ENCODE data around the gene HDAC8.
"Not testable (repeated sequence)": the region's sequence is repeated elsewhere in the genome, so short reads cannot be mapped to it uniquely, and the experiment has no call there.

The HDAC8 gene

GRCh38 chrX:72461288-72461687 lies 111.4 kb downstream of the HDAC8 start:
- no peak for DNase-seq (ENCODE audit: low read depth)

- DNase-seq (ENCODE audit: low read depth) = no peak
Measured at GRCh38 chrX:72460715-72461114, 111.9 kb downstream of the HDAC8 start.

- DNase-seq (ENCODE audit: low read depth) = not testable (repeated sequence)
Measured at GRCh38 chrX:72449034-72449433, 123.6 kb downstream of the HDAC8 start.

DNA sequence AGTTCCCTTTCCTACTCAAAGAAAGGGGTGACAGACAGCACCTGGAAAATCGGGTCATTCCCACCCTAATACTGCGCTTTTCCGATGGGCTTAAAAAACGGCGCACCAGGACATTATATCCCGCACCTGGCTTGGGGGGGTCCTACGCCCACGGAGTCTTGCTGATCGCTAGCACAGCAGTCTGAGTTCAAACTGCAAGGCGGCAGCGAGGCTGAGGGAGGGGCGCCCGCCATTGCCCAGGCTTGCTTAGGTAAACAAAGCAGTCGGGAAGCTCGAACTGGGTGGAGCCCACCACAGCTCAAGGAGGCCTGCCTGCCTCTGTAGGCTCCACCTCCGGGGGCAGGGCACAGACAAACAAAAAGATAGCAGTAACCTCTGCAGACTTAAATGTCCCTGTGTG lies 131.9 kb downstream of the HDAC8 start:
- not testable (repeated sequence) for DNase-seq (ENCODE audit: low read depth)

DNA sequence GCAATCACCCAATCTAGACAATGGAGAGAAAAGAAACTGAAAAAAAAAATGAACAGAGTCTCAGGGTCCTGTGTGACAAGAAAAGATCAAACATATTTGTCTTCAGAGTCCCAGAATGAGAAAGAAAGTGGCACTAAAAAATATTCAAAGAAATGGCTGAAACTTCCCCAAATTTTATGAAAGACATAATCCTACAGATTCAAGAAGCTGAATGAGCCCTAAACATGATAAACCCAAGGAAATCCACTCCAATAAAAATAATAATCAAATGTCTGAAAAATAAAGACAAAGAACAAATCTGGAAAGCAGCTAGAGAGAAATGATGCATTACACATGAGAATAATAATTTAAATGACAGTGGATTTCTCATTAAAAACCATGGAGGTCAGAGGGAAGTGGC lies 136.6 kb downstream of the HDAC8 start:
- no peak for DNase-seq (ENCODE audit: low read depth)

- no peak for DNase-seq (ENCODE audit: low read depth)
Measured at GRCh38 chrX:72430405-72430968, 142.2 kb downstream of the HDAC8 start.

- no peak for DNase-seq (ENCODE audit: low read depth)
Measured at GRCh38 chrX:72421797-72422196, 150.8 kb downstream of the HDAC8 start.

GRCh38 chrX:72409993-72410392 lies 162.7 kb downstream of the HDAC8 start:
- DNase-seq (ENCODE audit: low read depth) = no peak

GRCh38 chrX:72408885-72409284 lies 163.8 kb downstream of the HDAC8 start:
- DNase-seq (ENCODE audit: low read depth) = no peak

GRCh38 chrX:72405136-72405535 lies 167.5 kb downstream of the HDAC8 start:
- DNase-seq (ENCODE audit: low read depth) = not testable (repeated sequence)

DNA sequence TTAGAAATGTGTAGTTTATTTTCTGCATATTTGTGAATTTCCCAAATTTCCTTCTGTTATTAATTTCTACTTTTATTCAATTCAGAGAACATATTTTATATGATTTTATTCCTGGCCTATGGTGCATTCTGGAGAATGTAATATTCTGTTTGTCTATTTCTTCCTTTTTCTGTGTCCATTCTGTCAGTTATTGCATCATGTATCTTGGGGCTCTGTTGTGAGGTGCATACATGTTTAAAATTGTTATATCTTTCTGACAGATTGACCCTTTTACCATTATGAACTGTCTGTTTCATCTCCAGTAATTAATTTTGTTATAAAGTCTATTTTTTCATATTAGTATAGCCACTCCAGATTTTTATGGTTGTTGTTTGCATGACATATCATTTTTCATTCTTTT lies 170.0 kb downstream of the HDAC8 start:
- DNase-seq (ENCODE audit: low read depth) = no peak

DNA sequence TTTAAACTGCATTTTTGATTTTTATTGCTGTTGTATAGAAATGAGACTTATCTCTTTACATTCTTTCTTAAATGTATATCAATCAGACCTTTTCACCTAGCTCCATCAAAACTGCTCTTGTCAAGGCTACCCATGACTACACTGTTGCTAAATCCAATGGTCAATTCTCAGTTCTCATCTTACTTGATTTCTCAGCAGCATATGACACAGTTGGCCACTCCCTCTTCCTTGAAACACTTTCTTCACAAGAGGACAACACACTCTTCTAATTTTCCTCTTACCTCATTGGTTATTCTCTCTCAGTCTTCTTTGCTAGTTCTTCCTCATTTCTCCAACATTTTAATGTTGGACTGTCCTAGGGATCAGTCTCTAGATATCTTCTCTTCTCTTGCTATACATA lies 172.8 kb downstream of the HDAC8 start:
- no peak for DNase-seq (ENCODE audit: low read depth)

DNA sequence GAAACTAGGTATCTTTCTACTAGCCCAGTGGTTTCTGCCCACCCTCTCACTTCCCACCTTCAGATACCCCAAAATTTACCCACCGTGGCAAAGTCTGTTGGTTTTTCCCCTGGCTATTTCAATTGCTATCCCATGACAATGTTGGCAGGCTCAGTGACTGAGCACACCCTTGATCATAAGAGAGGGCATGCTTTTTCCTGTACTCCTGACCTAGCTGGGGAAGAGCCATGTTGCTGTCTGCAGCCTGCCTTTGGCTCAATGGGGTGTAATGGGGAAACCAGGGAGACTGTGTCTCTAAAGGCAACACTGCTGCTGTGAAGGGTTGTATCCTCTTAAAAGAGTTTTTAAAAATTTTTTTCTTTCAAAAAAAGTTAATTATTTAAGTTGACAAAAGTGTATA lies 176.5 kb downstream of the HDAC8 start:
- DNase-seq (ENCODE audit: low read depth) = no peak

DNA sequence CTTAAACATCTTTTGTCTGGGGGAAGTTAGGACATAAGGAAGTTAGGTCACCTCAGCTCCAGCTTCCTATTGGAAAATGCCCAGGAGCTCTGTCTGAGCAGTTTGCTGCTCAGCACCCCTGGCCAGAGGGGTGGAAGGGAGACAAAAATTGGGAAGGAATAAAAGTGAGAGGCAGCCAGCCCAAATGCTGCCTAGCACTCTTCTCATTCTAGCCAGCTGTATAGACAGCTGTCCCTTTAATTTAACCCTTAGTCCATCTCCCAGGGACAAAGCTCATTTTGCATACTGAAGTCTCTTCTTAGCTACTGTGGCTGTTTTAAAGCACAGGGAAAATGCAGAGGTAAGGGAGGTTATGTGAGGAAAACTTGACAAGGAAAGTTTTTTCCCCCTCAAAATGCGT lies 177.4 kb downstream of the HDAC8 start:
- no peak for DNase-seq (ENCODE audit: low read depth)

GRCh38 chrX:72394518-72395170 lies 178.0 kb downstream of the HDAC8 start:
- DNase-seq (ENCODE audit: low read depth) = no peak

DNA sequence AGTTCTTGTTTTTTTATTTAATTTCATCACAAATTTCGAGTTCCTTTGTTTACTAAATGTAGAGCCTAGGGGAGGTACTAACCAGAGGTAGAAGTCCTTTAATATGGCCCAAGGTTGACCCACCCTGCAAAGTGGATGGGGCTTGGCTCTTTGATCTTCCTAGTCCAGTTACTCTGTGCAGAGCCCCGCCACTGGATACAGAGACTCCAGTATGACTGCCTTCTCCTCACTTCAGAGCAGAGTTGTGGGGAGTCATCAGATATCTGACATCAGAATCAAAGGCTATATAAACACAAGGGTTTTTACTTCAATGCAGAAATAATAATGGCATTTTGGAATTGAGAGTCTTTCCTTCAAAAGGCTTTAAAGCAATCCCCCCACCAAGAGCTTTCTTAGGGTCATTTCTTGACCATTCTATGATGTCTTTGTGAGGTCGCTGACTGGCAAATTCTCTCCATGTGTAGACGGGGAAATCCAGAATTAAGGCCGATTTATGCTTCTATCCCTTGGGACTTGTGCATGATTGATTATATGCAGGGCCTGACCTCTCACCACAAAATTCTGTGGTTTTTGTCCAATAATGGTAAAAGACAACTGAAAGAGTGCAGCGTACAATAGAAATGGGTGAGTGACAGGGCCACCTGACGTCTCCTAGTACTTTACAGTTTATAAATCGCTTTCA lies 178.7 kb downstream of the HDAC8 start:
- no peak for DNase-seq (ENCODE audit: low read depth)

GRCh38 chrX:72392816-72393800 lies 179.5 kb downstream of the HDAC8 start:
- no peak for DNase-seq (ENCODE audit: low read depth)

DNA sequence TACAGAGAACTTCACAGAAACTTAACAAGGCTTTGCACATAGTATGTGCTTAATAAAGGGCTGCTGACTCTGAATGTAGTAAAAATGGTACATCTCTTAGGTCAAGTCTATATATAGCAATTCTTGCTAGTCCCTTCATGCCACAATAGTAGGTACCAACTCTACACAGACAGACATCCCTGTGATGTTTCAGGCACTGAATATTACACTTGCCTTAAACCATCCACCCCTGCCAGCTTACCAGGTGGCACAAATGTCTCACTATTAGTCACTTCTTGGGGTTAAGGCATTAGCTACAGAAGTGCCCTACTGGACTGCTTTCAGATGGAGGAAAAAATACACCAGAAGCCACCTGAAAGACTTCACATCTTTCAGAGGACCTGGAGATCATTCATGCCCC lies 180.6 kb downstream of the HDAC8 start:
- DNase-seq (ENCODE audit: low read depth) = no peak

- no peak for DNase-seq (ENCODE audit: low read depth)
Measured at GRCh38 chrX:72387247-72387646, 185.4 kb downstream of the HDAC8 start.

DNA sequence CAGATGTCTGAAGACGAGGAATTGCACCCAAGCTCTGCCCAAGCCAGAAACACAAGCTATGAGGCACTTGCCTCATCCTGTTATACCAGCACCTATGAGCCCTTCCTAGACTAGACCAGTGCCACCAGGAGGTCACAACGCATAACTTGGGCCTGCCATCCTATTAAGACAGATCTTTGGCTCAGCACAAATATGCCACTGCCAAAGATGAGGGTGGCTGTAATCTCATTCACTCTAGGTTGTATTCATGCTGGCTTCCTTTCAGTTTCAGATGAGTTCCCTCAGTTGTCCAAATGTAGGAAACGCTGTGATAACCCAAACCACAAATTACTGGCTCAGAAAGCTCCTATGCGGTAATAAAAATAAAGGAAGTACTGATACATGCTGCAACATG lies 190.4 kb downstream of the HDAC8 start:
- no peak for DNase-seq (ENCODE audit: low read depth)

DNA sequence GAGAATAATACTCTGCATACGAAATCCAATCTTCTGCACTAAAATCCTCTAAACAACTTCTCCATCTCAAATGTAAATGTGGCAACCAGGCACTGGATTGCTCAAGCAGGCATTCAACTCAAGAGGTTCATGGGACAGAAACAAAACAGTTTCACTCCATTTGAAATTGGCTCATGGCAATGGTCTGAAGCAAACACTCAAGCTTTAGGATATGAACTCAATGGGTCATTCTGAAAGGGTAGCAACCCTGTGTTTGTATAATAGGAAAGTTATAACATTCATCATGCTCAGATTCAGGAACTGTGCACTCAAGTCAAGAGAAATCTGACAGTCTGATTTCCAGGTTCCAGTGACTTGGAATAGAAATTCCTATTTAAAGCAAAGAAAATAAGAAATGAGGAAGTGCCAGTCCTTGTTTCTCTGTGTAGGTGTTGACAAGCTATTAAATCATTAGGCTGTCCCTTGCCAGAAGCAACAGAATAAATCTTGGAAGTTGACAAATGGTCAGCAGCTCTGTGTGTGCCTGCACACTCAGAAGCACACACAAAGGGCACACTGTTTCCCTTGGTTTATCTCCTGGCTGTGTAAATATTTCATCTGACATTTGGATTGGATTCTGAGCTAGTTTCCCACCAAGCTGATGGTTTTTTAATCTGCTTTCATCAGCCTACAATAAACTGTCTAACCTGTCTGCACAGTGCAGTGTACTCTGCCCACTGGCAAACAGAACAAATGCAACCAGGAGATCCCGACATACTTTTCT lies 191.0 kb downstream of the HDAC8 start:
- DNase-seq (ENCODE audit: low read depth) = no peak

- DNase-seq (ENCODE audit: low read depth) = no peak
Measured at GRCh38 chrX:72376124-72376523, 196.5 kb downstream of the HDAC8 start.

Measured in GM04504 (cell line).